22Rv1 (cell line): ENCODE data around the gene NECAB3.

Experiments used
- CTCF ChIP-seq: fragments of 450-650 bp; IDR thresholded peaks from 2 replicates; pipeline ENCODE4 v1.5.1; 2017; ENCODE audit warnings: mild to moderate bottlenecking
- ZFX ChIP-seq: fragments of 450-650 bp; IDR thresholded peaks from 2 replicates; pipeline ENCODE4 v1.6.1; 2017; ENCODE audit warnings: antibody characterized with exemption, borderline replicate concordance

GRCh38 chr20:33686984-33687366 is 12.7 kb upstream of the NECAB3 start:
- TF ChIP-seq CTCF (no peak), ZFX (no peak)
